H9 (cell line): ENCODE data around the gene KRT25. TPM values are rescaled to one million over a fixed set of nuclear protein-coding genes. Genes with fewer than 3 reads are reported as not detected.

Experiments used
- DNase-seq: peaks from one replicate; pipeline ENCODE4 v3.0.0-alpha.2; 2017
- H2AFZ ChIP-seq: one replicate; pipeline ENCODE4 v1.6.1; 2013; ENCODE audit warnings: mild to moderate bottlenecking, low read length, control low read depth, moderate library complexity
- H2AK5ac ChIP-seq: 2 replicates; pipeline ENCODE4 v1.6.1; 2013; ENCODE audit warnings: low read length, control low read depth, mixed read lengths; ENCODE audit not compliant: insufficient read length
- H2BK120ac ChIP-seq: one replicate; pipeline ENCODE4 v1.6.1; 2013; ENCODE audit warnings: low read depth, mild to moderate bottlenecking, low read length, control low read depth, inconsistent platforms; ENCODE audit not compliant: poor library complexity, severe bottlenecking
- H2BK12ac ChIP-seq: 2 replicates; pipeline ENCODE4 v1.6.1; 2013; ENCODE audit warnings: low read length, control low read depth, mixed read lengths, low read depth; ENCODE audit not compliant: insufficient read length
- H2BK15ac ChIP-seq: 2 replicates; pipeline ENCODE4 v1.6.1; 2013; ENCODE audit warnings: low read depth, low read length, control low read depth
- H2BK20ac ChIP-seq: one replicate; pipeline ENCODE4 v1.6.1; 2013; ENCODE audit warnings: low read depth, mild to moderate bottlenecking, low read length, control low read depth, inconsistent platforms; ENCODE audit not compliant: poor library complexity, severe bottlenecking
- H2BK5ac ChIP-seq: 2 replicates; pipeline ENCODE4 v1.6.1; 2013; ENCODE audit warnings: low read length, control low read depth, mixed read lengths; ENCODE audit not compliant: insufficient read length
- H3K14ac ChIP-seq: 2 replicates; pipeline ENCODE4 v1.6.1; 2013; ENCODE audit warnings: low read length, control low read depth; ENCODE audit not compliant: insufficient read depth
- H3K18ac ChIP-seq: 2 replicates; pipeline ENCODE4 v1.6.1; 2013; ENCODE audit warnings: low read depth, mild to moderate bottlenecking, mixed read lengths, low read length, control low read depth; ENCODE audit not compliant: insufficient read length
- H3K23ac ChIP-seq: 2 replicates; pipeline ENCODE4 v1.6.1; 2013; ENCODE audit warnings: low read length, control low read depth, mixed read lengths, low read depth; ENCODE audit not compliant: insufficient read length
- H3K23me2 ChIP-seq: 2 replicates; pipeline ENCODE4 v1.6.1; 2013; ENCODE audit warnings: low read depth, mild to moderate bottlenecking, mixed read lengths, low read length, control low read depth; ENCODE audit not compliant: insufficient read length, poor library complexity, severe bottlenecking
- H3K27ac ChIP-seq: 2 replicates; pipeline ENCODE4 v1.5.1; 2013; ENCODE audit warnings: low read length, control low read depth, mixed read lengths, low read depth; ENCODE audit not compliant: insufficient read length
- H3K27me3 ChIP-seq: 2 replicates; pipeline ENCODE4 v1.6.1; 2013; ENCODE audit warnings: low read length, control low read depth, inconsistent platforms; ENCODE audit not compliant: insufficient read depth
- H3K4ac ChIP-seq: 2 replicates; pipeline ENCODE4 v1.6.1; 2013; ENCODE audit warnings: low read depth, mild to moderate bottlenecking, control low read depth, inconsistent platforms, low read length, moderate library complexity
- H3K4me1 ChIP-seq: 2 replicates; pipeline ENCODE4 v1.6.1; 2013; ENCODE audit warnings: low read length, control low read depth, inconsistent platforms; ENCODE audit not compliant: insufficient read depth
- H3K4me2 ChIP-seq: 2 replicates; pipeline ENCODE4 v1.6.1; 2013; ENCODE audit warnings: low read length, control low read depth, mixed read lengths; ENCODE audit not compliant: insufficient read length, insufficient read depth
- H3K56ac ChIP-seq: 2 replicates; pipeline ENCODE4 v1.6.1; 2013; ENCODE audit warnings: low read depth, mild to moderate bottlenecking, mixed read lengths, low read length, control low read depth; ENCODE audit not compliant: insufficient read length
- H3K79me1 ChIP-seq: 2 replicates; pipeline ENCODE4 v1.6.1; 2013; ENCODE audit warnings: low read depth, mild to moderate bottlenecking, moderate library complexity, low read length, control low read depth, inconsistent platforms; ENCODE audit not compliant: insufficient read depth, poor library complexity, severe bottlenecking
- H3K79me2 ChIP-seq: 2 replicates; pipeline ENCODE4 v1.6.1; 2013; ENCODE audit warnings: low read length, control low read depth, inconsistent platforms; ENCODE audit not compliant: insufficient read depth
- H3K9ac ChIP-seq: 2 replicates; pipeline ENCODE4 v1.6.1; 2013; ENCODE audit warnings: low read length, control low read depth, mixed read lengths; ENCODE audit not compliant: insufficient read length; ENCODE audit errors: extremely low read depth
- H3K9me3 ChIP-seq: one replicate; pipeline ENCODE4 v1.6.1; 2013; ENCODE audit warnings: low read depth, low read length, inconsistent platforms; ENCODE audit not compliant: control insufficient read depth
- H3T11ph ChIP-seq: one replicate; pipeline ENCODE4 v1.6.1; 2013; ENCODE audit warnings: mild to moderate bottlenecking, low read length, control low read depth, inconsistent platforms
- H4K20me1 ChIP-seq: one replicate; pipeline ENCODE4 v1.6.1; 2013; ENCODE audit not compliant: control insufficient read depth, insufficient read length, insufficient read depth
- H4K5ac ChIP-seq: 2 replicates; pipeline ENCODE4 v1.6.1; 2013; ENCODE audit warnings: low read depth, mild to moderate bottlenecking, mixed read lengths, low read length, control low read depth; ENCODE audit not compliant: insufficient read length
- H4K8ac ChIP-seq: replicated peaks from 2 replicates; pipeline ENCODE4 v1.6.1; 2013; ENCODE audit warnings: low read length, control low read depth, mixed read lengths, low read depth; ENCODE audit not compliant: insufficient read length
- H4K91ac ChIP-seq: 2 replicates; pipeline ENCODE4 v1.6.1; 2013; ENCODE audit warnings: low read depth, mild to moderate bottlenecking, moderate library complexity, mixed read lengths, low read length, control low read depth; ENCODE audit not compliant: insufficient read length
- H3K27ac Mint-ChIP-seq, 3 experiments: 2 replicates in 2 of 3; 3 replicates in 1 of 3; pipeline ENCODE4 v1.8.0; 2020 to 2021; ENCODE audit warnings: mixed read lengths in 3 of 3, mild to moderate bottlenecking in 1 of 3, moderate library complexity in 1 of 3
- H3K27me3 Mint-ChIP-seq: 2 replicates; pipeline ENCODE4 v1.8.0; 2021; ENCODE audit warnings: low read depth, mild to moderate bottlenecking, moderate library complexity, mixed read lengths
- H3K36me3 Mint-ChIP-seq, 3 experiments: 2 replicates in 2 of 3; 3 replicates in 1 of 3; pipeline ENCODE4 v1.8.0; 2020 to 2021; ENCODE audit warnings: low read depth in 3 of 3, mixed read lengths in 3 of 3; ENCODE audit not compliant: insufficient read depth in 1 of 3
- H3K4me1 Mint-ChIP-seq, 2 experiments: 2 replicates each; pipeline ENCODE4 v1.8.0; 2020; ENCODE audit warnings: mixed read lengths in 2 of 2
- H3K4me3 Mint-ChIP-seq, 2 experiments: 2 replicates in 1 of 2; 3 replicates in 1 of 2; pipeline ENCODE4 v1.8.0; 2020 to 2021; ENCODE audit warnings: mild to moderate bottlenecking in 2 of 2, mixed read lengths in 2 of 2, moderate library complexity in 1 of 2
- H3K9me3 Mint-ChIP-seq, 2 experiments: 2 replicates in 1 of 2; 3 replicates in 1 of 2; pipeline ENCODE4 v1.8.0; 2020; ENCODE audit warnings: mild to moderate bottlenecking in 2 of 2, mixed read lengths in 2 of 2, moderate library complexity in 1 of 2
- WGBS: extraction: QIAGEN DNeasy Blood & Tissue Kit; methylation state at CpG from one replicate; pipeline ENCODE4 v1.1.7; 2013; ENCODE audit warnings: missing lambda C conversion rate, low lambda C conversion rate, mixed read lengths; ENCODE audit not compliant: insufficient read length; ENCODE audit errors: extremely low coverage; 5-methylcytosine and 5-hydroxymethylcytosine counted together
- total RNA-seq: library from RNA; stranded (reverse); gene quantifications from 2 replicates; pipeline ENCODE4 v1.2.1, GENCODE V29; 2021
- TF ChIP-seq, protein P1 (sequence below): fragments of 200-600 bp; sonication (generic); conservative IDR thresholded peaks from 3 replicates; pipeline ENCODE4 v1.8.0; 2021; ENCODE audit warnings: antibody characterized with exemption, mild to moderate bottlenecking

KRT25 gene
- total RNA-seq, 1 experiment from 2014 or later: not detected

DNA sequence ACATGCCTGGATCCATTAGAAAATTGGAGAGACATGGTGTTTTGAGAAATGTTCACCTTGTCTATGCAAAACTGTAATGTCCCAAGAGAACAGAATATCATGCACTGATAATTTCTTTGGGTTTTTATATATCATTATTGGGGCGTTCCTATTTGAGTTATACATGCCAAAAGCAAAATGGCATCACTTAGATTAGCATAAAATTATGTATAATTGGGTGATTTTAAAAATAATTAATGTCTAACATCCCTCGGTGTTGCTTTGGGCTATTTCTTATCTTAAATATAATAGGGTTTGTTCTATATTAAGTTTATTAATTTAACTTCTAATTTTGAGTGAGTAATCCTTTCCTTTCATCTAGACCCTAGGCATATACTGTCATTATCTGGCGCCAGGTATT lies 44.7 kb upstream of the KRT25 start, which contains the start of gene KRT28:
KRT28 (minus strand) TSS at position 101 of the 400 bp plus-strand sequence; CDS start at position 35, 66 bp downstream.
- Histone ChIP-seq H2BK15ac (no peak within 1 kb of the TSS), H2AK5ac (no peak within 1 kb of the TSS), H3K23ac (no peak within 1 kb of the TSS), H2BK5ac (no peak within 1 kb of the TSS), H3K79me2 (no peaks in the 10 kb centered on the region), H3K56ac (no peak within 1 kb of the TSS), H4K8ac (no peak within 1 kb of the TSS), H3T11ph (no peak within 1 kb of the TSS), H3K14ac (no peak within 1 kb of the TSS; the same call in 1 of the 2 replicates), H3K23me2 (no peaks in the 10 kb centered on the region), H2BK20ac (no peak within 1 kb of the TSS), H4K91ac (no peak within 1 kb of the TSS), H3K79me1 (no peaks in the 10 kb centered on the region), H3K18ac (no peak within 1 kb of the TSS), H4K5ac (no peak within 1 kb of the TSS), H3K4me2 (no peak within 1 kb of the TSS), H2BK120ac (no peak within 1 kb of the TSS), H3K9ac (no peak within 1 kb of the TSS), H3K4me1 (no peaks in the 10 kb centered on the region), H3K4ac (no peak within 1 kb of the TSS), H3K9me3 (no peaks in the 10 kb centered on the region), H3K27ac (no peak within 1 kb of the TSS), H3K27me3 (no peaks in the 10 kb centered on the region), H4K20me1 (no peaks in the 10 kb centered on the region), H2AFZ (no peak within 1 kb of the TSS), H2BK12ac (no peak within 1 kb of the TSS)
- Mint-ChIP-seq H3K27ac (no peak within 1 kb of the TSS; a peak in 1 of 7 replicates), H3K4me1 (peaks cover 0 to 2% of the 10 kb centered on the region in 2 experiments; a peak in 1 of 4 replicates), H3K9me3 (no peaks in the 10 kb centered on the region), H3K27me3 (peaks cover 28% of the 10 kb centered on the region), H3K4me3 (no peak within 1 kb of the TSS), H3K36me3 (no peaks in the 10 kb centered on the region)
- TF ChIP-seq, protein P1, sequence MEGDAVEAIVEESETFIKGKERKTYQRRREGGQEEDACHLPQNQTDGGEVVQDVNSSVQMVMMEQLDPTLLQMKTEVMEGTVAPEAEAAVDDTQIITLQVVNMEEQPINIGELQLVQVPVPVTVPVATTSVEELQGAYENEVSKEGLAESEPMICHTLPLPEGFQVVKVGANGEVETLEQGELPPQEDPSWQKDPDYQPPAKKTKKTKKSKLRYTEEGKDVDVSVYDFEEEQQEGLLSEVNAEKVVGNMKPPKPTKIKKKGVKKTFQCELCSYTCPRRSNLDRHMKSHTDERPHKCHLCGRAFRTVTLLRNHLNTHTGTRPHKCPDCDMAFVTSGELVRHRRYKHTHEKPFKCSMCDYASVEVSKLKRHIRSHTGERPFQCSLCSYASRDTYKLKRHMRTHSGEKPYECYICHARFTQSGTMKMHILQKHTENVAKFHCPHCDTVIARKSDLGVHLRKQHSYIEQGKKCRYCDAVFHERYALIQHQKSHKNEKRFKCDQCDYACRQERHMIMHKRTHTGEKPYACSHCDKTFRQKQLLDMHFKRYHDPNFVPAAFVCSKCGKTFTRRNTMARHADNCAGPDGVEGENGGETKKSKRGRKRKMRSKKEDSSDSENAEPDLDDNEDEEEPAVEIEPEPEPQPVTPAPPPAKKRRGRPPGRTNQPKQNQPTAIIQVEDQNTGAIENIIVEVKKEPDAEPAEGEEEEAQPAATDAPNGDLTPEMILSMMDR: no peak
- WGBS: no CpG with 5 or more reads among the region's 3 CpGs
- DNase-seq: no peak
